GOT3 (cell line): Measurements from ENCODE around the gene C1orf167.

Experiments
- DNase-seq: peaks from one replicate; lab custom pipeline; 2025; ENCODE audit warnings: mixed read lengths; lab: John Stamatoyannopoulos, UW

C1orf167 gene

GRCh38 chr1:11784993-11785769, 23.2 kb downstream of the C1orf167 start:
- DNase-seq, result no peak

GRCh38 chr1:11786168-11786567, 24.2 kb downstream of the C1orf167 start:
- no peak for DNase-seq

GRCh38 chr1:11787251-11787803, 25.3 kb downstream of the C1orf167 start:
- DNase-seq, result no peak

GRCh38 chr1:11787804-11788436, 25.9 kb downstream of the C1orf167 start:
- no peak for DNase-seq

- DNase-seq, result no peak
These were observed 26.6 kb downstream of the C1orf167 start for GRCh38 chr1:11788549-11789053.

- no peak for DNase-seq
These were observed 27.4 kb downstream of the C1orf167 start for GRCh38 chr1:11789126-11790067.

- DNase-seq, result no peak
These were observed 28.3 kb downstream of the C1orf167 start for GRCh38 chr1:11790101-11790879.

GRCh38 chr1:11790880-11791715, 29.1 kb downstream of the C1orf167 start:
- no peak for DNase-seq

- DNase-seq, result no peak
These were observed 30.1 kb downstream of the C1orf167 start for GRCh38 chr1:11792106-11792505.

- no peak for DNase-seq
These were observed 31.8 kb downstream of the C1orf167 start for GRCh38 chr1:11793819-11794218.

GRCh38 chr1:11794446-11795237, 32.6 kb downstream of the C1orf167 start:
- DNase-seq, result no peak

- no peak for DNase-seq
These were observed 33.4 kb downstream of the C1orf167 start for GRCh38 chr1:11795238-11795890.

GRCh38 chr1:11796036-11796828, 34.2 kb downstream of the C1orf167 start:
- no peak for DNase-seq

- DNase-seq, result no peak
These were observed 35.7 kb downstream of the C1orf167 start for GRCh38 chr1:11797525-11798216.

- DNase-seq, result no peak
These were observed 37.1 kb downstream of the C1orf167 start for GRCh38 chr1:11799099-11799498.

GRCh38 chr1:11799896-11800295, 37.9 kb downstream of the C1orf167 start:
- DNase-seq, result no peak

GRCh38 chr1:11800391-11800755, 38.4 kb downstream of the C1orf167 start:
- DNase-seq, result no peak
